ENCODE measurements around the gene BDP1.
"Not testable (repeated sequence)": the region's sequence is repeated elsewhere in the genome, so short reads cannot be mapped to it uniquely, and the experiment has no call there.

Gene BDP1

DNA sequence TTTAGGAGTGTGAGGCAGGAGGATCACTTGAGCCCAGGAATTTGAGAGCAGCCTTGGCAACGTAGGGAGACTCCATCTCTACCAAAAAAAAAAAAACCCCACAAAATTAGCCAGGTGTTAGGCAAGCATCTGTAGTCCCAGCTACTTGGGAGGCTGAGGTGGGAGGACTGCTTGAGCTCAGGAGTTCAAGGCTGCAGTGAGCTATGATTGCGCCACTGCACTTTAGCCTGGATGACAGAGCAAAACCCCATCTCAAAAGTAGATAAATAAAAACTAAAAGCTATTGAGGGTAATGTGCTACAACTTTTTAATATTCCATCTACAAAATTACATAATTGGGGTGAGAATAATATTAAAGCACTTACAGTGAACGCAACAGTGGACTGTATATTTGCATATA, 5.9 kb downstream of the BDP1 start:
- no peak for DNase-seq

DNA sequence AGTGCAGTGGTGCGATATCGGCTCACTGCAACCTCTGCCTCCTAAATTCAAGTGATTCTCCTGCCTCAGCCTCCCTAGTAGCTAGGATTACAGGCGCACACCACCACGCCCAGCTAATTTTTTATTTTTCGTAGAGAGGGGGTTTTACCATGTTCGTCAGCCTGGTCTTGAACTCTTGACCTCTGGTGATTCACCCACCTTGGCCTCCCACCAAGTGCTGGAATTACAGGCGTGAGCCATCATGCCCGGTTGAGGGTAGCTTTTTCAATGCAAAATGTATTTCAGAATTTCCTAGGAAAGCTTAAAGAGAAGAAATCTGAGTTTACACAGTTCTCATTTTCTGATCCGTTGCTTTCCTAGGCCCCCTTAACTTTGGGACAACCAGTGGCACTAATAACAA, 15.7 kb downstream of the BDP1 start:
- no peak for DNase-seq

- no peak for DNase-seq
Measured at GRCh38 chr5:71475788-71476384, 20.4 kb downstream of the BDP1 start.

GRCh38 chr5:71481441-71481840, 26.0 kb downstream of the BDP1 start:
- DNase-seq: no peak

- no peak for DNase-seq
Measured at GRCh38 chr5:71482132-71482531, 26.7 kb downstream of the BDP1 start.

DNA sequence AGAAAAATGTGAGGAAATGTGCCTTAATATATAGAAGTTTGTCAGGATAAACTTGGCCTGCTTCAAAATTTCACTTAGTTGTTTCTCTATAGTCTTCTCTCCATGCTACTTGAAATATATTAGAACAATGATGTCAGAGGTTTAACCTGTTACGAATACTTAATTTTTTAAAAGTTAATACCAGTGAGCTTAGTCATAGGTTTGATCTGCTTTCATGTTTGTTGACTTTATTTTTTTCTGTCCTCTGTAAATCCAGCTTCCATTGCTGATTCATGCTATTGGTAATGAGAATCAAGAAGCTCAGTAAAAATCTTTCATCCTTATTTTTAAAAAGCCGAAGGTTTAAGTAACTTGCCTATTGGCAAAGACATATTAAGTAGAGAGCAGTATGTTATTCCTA, 27.9 kb downstream of the BDP1 start:
- DNase-seq: no peak

DNA sequence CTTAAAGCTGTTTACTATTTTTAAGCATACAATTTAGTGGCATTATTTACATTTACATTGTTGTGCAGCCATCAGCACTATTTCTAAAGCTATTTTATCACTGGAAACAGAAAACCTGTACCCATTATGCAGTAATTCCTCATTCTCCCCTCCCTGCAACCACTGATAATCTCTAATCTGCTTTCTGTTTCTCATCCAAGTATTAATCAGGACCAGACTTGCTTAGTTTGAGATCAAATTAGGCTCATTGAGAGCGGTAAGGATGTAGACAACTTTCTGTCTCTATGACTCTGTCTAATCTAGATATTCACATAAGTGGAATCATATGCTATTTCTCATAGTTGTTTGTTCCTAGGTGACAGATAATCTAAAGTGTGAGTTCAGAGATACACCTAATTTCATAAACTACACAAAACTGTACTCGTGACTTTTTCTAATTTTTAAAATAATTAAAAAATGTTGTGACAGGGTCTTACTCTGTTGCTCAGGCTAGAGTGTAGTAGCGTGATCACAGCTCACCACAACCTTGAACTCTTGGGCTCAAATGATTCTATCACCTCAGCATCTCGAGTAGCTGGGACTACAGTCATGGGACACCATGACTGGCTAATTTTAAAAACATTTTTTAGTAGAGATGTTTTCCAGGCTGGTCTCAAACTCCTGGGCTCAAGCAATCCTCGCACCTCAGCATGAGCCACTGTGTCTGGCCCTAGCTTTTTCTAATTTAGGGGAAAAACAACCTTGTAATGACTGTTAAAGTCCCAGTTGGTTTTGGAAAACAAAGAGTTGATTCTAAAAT, 37.6 kb downstream of the BDP1 start:
- no peak for DNase-seq

DNA sequence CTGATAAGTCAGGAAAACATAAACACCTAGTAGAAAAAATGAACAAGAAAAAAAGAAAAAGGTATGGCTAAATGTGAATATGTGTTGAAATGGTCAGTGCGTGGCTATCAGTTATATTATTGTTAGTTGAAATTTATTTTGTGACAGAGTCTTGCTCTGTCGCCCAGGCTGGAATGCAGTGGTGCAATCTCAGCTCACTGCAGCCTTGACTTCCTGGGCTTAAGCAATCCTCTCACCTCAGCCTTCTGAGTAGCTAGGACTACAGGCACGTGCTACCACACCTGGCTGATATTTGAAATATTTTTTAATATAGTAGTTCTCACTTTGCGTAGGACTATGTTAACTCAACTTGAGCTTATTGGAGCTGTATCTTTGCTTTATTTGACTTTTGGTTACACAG, 38.8 kb downstream of the BDP1 start:
- DNase-seq: not testable (repeated sequence)

GRCh38 chr5:71498756-71499155, 43.3 kb downstream of the BDP1 start:
- not testable (repeated sequence) for DNase-seq

DNA sequence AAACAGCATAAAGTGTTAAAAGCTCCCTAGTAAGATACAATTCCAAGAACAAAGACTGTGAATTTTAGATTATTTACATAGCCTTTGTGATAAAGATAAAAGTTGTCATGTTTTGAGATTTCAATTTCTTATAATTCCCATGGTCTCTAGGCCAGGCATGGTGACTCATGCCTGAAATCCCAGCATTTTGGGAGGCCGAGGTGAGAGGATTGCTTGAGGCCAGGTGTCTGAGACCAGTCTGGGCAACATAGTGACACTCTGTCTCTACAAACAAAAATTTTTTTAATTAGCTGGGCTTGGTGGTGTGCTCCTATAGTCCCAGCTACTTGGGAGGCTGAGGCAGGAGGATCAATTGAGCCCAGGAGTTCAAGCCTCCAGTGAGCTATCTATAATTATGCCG, 48.1 kb downstream of the BDP1 start:
- DNase-seq: no peak

GRCh38 chr5:71522151-71522550, 66.7 kb downstream of the BDP1 start:
- no peak for DNase-seq

- not testable (repeated sequence) for DNase-seq
Measured at GRCh38 chr5:71525611-71526010, 70.2 kb downstream of the BDP1 start.

DNA sequence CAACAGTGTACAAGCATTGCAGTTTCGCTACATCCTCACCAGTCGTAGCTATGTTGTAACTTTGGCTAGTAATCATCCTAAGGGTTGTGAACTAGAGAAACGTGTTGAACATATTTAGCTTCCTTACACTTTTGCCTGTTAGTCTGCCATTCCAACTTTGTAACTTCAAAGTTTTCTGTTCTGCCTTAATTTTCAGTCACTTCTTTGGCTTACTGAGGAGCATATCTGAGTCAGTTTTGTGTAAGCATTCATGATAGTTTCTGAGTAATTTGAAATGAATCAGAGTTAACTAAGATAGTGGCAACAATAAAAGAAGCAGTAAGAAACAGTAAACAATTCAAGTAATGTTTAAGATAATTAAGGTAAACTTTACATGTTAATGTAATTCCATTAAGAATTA, 72.8 kb downstream of the BDP1 start:
- DNase-seq: no peak

DNA sequence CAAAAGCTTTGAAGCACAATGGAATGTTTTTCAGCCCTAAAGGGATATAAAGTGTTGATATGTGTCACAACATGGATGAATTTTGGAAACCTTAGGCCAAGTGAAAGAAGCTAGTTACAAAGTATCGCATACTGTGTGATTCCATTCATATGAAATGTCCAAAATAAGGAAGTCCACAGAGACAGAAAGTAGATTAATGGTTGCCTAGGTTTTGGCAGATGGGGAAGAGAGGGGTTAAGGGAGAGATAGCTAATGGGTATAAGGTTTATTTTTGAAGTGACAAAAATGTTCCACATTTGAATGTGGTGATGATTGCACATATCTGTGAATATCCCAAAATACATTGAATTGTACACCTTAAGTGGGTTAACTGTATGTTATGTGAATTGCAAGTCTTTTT, 74.2 kb downstream of the BDP1 start:
- no peak for DNase-seq

- no peak for DNase-seq
Measured at GRCh38 chr5:71533142-71533541, 77.7 kb downstream of the BDP1 start.

DNA sequence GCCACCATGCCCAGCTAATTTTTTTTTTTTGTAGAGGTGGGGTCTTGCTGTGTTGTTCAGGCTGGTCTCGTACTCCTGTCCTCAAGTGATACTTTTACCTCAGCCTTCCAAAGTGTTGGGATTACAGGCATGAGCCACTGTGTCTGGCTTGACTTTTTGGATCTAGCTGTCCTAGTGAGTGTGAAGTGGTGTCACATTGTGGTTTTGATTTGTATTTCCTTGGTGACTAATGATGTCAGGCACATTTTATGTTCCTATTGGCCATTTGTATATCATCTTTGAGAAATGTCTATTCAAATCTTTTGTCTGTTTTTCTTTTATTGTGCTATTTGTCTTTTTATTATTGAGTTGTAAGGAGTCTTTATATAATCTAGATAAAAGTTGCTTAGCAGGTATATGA, 78.2 kb downstream of the BDP1 start:
- no peak for DNase-seq

GRCh38 chr5:71537687-71538086, 82.2 kb downstream of the BDP1 start:
- no peak for DNase-seq

- DNase-seq: not testable (repeated sequence)
Measured at GRCh38 chr5:71550885-71551284, 95.4 kb downstream of the BDP1 start.

GRCh38 chr5:71551582-71551981, 96.1 kb downstream of the BDP1 start:
- DNase-seq: not testable (repeated sequence)

- DNase-seq: not testable (repeated sequence)
Measured at GRCh38 chr5:71552026-71552749, 96.7 kb downstream of the BDP1 start.

GRCh38 chr5:71563161-71563560, 107.7 kb downstream of the BDP1 start:
- DNase-seq: no peak

GRCh38 chr5:71564895-71565294, 109.4 kb downstream of the BDP1 start:
- no peak for DNase-seq

DNA sequence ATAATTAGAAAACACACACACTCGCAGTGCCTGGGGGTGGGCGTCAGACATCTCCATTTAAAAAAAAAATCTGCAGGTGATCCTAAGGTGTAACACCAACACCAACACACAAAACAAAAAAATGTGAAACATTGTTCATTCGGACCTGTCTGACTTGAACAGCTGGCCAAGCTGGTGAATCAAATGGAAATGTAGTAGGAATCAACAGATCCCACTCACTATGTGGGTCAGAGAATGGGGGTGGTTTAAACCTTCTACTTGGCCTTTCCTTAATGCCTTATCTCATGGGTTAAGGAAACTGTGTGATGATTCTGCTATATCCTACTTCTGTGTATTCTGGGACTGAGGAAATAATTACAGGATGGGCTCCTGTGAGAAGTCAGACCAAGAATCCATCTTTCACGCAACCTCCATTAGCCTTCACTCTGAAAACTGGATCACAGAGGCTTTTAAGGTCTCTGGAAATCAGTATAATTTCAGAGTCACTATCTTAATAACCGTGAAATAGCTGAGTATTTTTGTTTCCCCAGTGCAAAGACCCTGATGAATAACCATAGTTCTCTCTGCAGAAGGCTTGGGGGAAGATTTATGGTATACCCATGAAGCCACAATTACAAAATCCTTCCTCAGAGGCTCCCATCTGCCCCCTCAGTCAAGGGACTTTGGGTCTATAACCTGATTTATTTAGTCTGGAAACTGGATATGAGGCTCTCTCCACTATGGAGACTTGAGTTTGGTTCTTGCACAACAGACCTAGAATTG, 114.5 kb downstream of the BDP1 start:
- no peak for DNase-seq
